ENCODE data around the gene IGLL5. TPM values are rescaled to one million over a fixed set of nuclear protein-coding genes. Genes with fewer than 3 reads are reported as not detected.

Gene IGLL5
- polyA plus RNA-seq, 2 of the 4 experiments (the other 2 are of a cell fraction): not detected

- ATAC-seq: no peak
- FAIRE-seq: no peak
Measured at GRCh38 chr22:22895776-22896445, 8.3 kb downstream of the IGLL5 start.

GRCh38 chr22:22896601-22897000 lies 9.0 kb downstream of the IGLL5 start:
- DNase-seq (ENCODE audit: low read depth in 1 of 2, low spot score in 1 of 2): no peak
- no peak for ATAC-seq
- ChIA-PET CTCF (interaction anchor here (1.1 to 2.1 kb wide), 3 partner anchors 12 to 48 kb away, joined by 4 to 14 read pairs (median 8); no protein-coding TSS in a partner anchor), POLR2A (no interaction called here)
- Histone ChIP-seq H3K4me1 (no peaks in the 10 kb centered on the region), H3K4me3 (no peak overlapping the region), H3K9me3 (no peaks in the 10 kb centered on the region), H3K4me2 (no peak overlapping the region), H3K27ac (no peak overlapping the region)
- TF ChIP-seq CHD2 (IDR thresholded peaks at IDR 0.05; ENCODE audit: low read length, partially characterized antibody) (no peak), RNF2 (IDR thresholded peaks at IDR 0.05; ENCODE audit: borderline replicate concordance, low read depth) (no peak), PHF8 (IDR thresholded peaks at IDR 0.05; ENCODE audit: borderline replicate concordance, low read depth) (no peak), NFE2L2 (conservative IDR thresholded peaks at IDR 0.05; ENCODE audit: low read length) (no peak), USF2 (IDR thresholded peaks at IDR 0.05) (no peak), PBX3 (IDR thresholded peaks at IDR 0.05) (no peak), MAX (IDR thresholded peaks at IDR 0.05) (no peak)
- no peak for FAIRE-seq
- 25% methylated on average over 3 of the region's 3 CpGs for WGBS (ENCODE audit: missing lambda C conversion rate)

More at GRCh38 chr22:22895776-22896445, 8.3 kb downstream of the IGLL5 start:
- H3K27ac ChIP-seq: no peak overlapping the region
- no peak overlapping the region for H3K4me3 ChIP-seq
- DNase-seq (ENCODE audit: low read depth in 1 of 2, low spot score in 1 of 2): no peak
- TF ChIP-seq EP300 (IDR thresholded peaks at IDR 0.05) (no peak), HMGXB4 (CRISPR knock-in tag; IDR thresholded peaks at IDR 0.05; ENCODE audit: borderline replicate concordance) (no peak), CHD2 (IDR thresholded peaks at IDR 0.05; ENCODE audit: low read length, partially characterized antibody) (no peak), HOXB13 (CRISPR knock-in tag; IDR thresholded peaks at IDR 0.05; ENCODE audit: low read depth) (no peak), GATA3 (IDR thresholded peaks at IDR 0.05; ENCODE audit: borderline replicate concordance) (no peak), JUNB (IDR thresholded peaks at IDR 0.05) (no peak), PHF8 (IDR thresholded peaks at IDR 0.05; ENCODE audit: borderline replicate concordance, low read depth) (no peak)
- H3K4me2 ChIP-seq: no peak overlapping the region
- POLR2A ChIA-PET: no interaction called here
- CTCF ChIA-PET: interaction anchor here (1.7 kb wide), 1 partner anchor 47 kb away, joined by 8 read pairs; no protein-coding TSS in a partner anchor
- no peaks in the 10 kb centered on the region for H3K9me3 ChIP-seq
- 17% methylated on average over 5 of the region's 6 CpGs for WGBS (ENCODE audit: missing lambda C conversion rate)
- H3K4me1 ChIP-seq: no peaks in the 10 kb centered on the region

- ATAC-seq (no peak), FAIRE-seq (no peak), DNase-seq (ENCODE audit: low read depth in 1 of 2, low spot score in 1 of 2) (no peak)
- no peaks in the 10 kb centered on the region for H3K9me3 ChIP-seq
- no peak overlapping the region for H3K4me3 ChIP-seq
- ChIA-PET CTCF (interaction anchor here (0.9 to 2.1 kb wide), 5 partner anchors 13 to 48 kb away, joined by 3 to 14 read pairs (median 4); no protein-coding TSS in a partner anchor), POLR2A (no interaction called here)
- H3K4me1 ChIP-seq: no peaks in the 10 kb centered on the region
- no peak for TF ChIP-seq HDAC2 (IDR thresholded peaks at IDR 0.05)
- TF ChIP-seq ZSCAN20 (CRISPR knock-in tag; IDR thresholded peaks at IDR 0.05): no peak
- TF ChIP-seq KDM1A (IDR thresholded peaks at IDR 0.05; ENCODE audit: low read depth): no peak
- TF ChIP-seq CEBPB (IDR thresholded peaks at IDR 0.05): no peak
- no peak for TF ChIP-seq HES2 (IDR thresholded peaks at IDR 0.05)
- WGBS (ENCODE audit: missing lambda C conversion rate): no CpG with 5 or more reads among the region's 3 CpGs
- H3K4me2 ChIP-seq: no peak overlapping the region
- no peak overlapping the region for H3K27ac ChIP-seq
Measured at GRCh38 chr22:22897091-22897490, 9.5 kb downstream of the IGLL5 start.

Data from A549 (cell line).